ENCODE results near the gene TNN.

Gene TNN

DNA sequence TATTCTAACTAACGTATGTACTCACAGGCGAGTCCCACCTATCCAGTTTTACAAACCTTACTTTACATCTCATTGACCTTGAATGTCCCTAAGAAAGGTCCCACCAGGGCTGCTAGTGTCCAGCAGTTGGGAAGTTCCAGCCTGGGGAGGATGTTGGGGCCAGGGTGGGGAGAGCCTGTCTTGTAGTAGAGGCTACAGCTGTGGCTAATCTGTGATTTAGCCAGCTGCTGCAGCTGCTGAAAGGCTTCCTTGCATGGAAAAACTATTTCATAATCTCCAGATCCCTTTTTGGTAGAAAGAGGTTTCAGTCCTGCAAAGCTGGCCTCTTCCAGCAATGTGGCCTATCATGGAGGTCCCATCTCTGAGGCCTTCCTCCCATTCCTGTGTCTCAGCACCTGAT, 23.1 kb downstream of the TNN start:
- no peak overlapping the region for H2AFZ ChIP-seq (ENCODE audit: low read depth, low read length)
- no peak overlapping the region for H3K27ac ChIP-seq (ENCODE audit: low read length)
- no peak overlapping the region for H3K4me2 ChIP-seq (ENCODE audit: low read length)
- no peak overlapping the region for H3K9ac ChIP-seq (ENCODE audit: low read length)
- no peaks in the 10 kb centered on the region for H3K9me3 ChIP-seq (ENCODE audit: insufficient read depth, low read length)
- no peaks in the 10 kb centered on the region for H3K36me3 ChIP-seq (replicated peaks; ENCODE audit: low read depth, low read length)
- H3K4me1 ChIP-seq (ENCODE audit: low read length) = no peaks in the 10 kb centered on the region
- TF ChIP-seq EZH2phosphoT487 (IDR thresholded peaks at IDR 0.05; ENCODE audit: low read depth) = no peak
- TF ChIP-seq, protein P1, sequence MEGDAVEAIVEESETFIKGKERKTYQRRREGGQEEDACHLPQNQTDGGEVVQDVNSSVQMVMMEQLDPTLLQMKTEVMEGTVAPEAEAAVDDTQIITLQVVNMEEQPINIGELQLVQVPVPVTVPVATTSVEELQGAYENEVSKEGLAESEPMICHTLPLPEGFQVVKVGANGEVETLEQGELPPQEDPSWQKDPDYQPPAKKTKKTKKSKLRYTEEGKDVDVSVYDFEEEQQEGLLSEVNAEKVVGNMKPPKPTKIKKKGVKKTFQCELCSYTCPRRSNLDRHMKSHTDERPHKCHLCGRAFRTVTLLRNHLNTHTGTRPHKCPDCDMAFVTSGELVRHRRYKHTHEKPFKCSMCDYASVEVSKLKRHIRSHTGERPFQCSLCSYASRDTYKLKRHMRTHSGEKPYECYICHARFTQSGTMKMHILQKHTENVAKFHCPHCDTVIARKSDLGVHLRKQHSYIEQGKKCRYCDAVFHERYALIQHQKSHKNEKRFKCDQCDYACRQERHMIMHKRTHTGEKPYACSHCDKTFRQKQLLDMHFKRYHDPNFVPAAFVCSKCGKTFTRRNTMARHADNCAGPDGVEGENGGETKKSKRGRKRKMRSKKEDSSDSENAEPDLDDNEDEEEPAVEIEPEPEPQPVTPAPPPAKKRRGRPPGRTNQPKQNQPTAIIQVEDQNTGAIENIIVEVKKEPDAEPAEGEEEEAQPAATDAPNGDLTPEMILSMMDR (IDR thresholded peaks at IDR 0.05; ENCODE audit: low read depth, low read length) = no peak
- H3K4me3 ChIP-seq (ENCODE audit: low read length) = no peak overlapping the region
- H3K27me3 ChIP-seq (ENCODE audit: low read depth, low read length) = peaks cover 17% of the 10 kb centered on the region; the same call in 1 of the 2 replicates
- H4K20me1 ChIP-seq (ENCODE audit: insufficient read depth, low read length) = no peaks in the 10 kb centered on the region
- no peaks in the 10 kb centered on the region for H3K79me2 ChIP-seq (ENCODE audit: low read length)

DNA sequence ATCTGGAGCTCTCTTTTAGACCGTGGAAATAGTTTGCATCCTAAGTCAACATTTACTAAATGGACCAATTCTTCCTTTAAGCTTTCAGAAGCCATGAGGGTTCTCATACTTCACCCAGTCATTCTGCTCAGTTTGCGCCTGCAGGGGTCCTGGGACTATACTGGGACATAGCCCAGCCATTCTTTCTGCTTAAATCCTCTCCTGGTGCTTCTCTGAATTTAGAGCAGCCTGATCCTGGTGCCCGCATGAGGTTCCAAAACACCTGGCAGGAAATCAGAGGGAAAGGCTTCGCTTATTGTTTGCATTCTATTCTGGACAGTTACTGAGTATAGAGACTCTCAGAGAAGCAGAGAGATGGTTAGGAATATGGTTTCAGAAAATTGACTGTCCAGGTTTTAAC, 27.0 kb downstream of the TNN start:
- H3K27me3 ChIP-seq (ENCODE audit: low read depth, low read length) = peaks cover 22% of the 10 kb centered on the region
- no peaks in the 10 kb centered on the region for H3K36me3 ChIP-seq (replicated peaks; ENCODE audit: low read depth, low read length)
- H4K20me1 ChIP-seq (ENCODE audit: insufficient read depth, low read length) = no peaks in the 10 kb centered on the region
- no peak overlapping the region for H3K4me2 ChIP-seq (ENCODE audit: low read length)
- no peaks in the 10 kb centered on the region for H3K4me1 ChIP-seq (ENCODE audit: low read length)
- no peaks in the 10 kb centered on the region for H3K9me3 ChIP-seq (ENCODE audit: insufficient read depth, low read length)
- H3K4me3 ChIP-seq (ENCODE audit: low read length) = no peak overlapping the region
- H3K9ac ChIP-seq (ENCODE audit: low read length) = no peak overlapping the region
- H3K27ac ChIP-seq (ENCODE audit: low read length) = no peak overlapping the region
- no peak overlapping the region for H2AFZ ChIP-seq (ENCODE audit: low read depth, low read length)
- TF ChIP-seq, protein P1 (IDR thresholded peaks at IDR 0.05; ENCODE audit: low read depth, low read length) = no peak
- TF ChIP-seq EZH2phosphoT487 (IDR thresholded peaks at IDR 0.05; ENCODE audit: low read depth) = no peak
- no peaks in the 10 kb centered on the region for H3K79me2 ChIP-seq (ENCODE audit: low read length)

DNA sequence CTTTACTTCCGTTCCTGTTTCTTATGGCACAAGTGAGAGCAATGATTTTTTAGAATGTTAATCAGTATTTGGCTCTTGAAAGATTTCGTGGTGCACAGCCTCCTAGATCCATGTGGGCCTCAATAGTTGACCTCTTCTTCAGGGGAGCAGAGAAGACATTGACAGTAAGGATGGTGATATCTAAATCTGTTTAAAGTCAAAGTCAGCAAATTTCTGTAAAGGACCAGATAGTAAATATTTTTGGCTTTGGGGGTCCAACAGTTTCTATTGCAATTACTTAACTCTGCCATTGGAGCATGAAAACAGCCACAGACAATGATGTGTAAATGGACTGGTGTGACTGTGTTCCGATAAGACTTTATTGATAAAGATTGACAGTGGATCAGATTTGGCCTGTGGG, 27.4 kb downstream of the TNN start:
- H3K27ac ChIP-seq (ENCODE audit: low read length) = no peak overlapping the region
- no peak overlapping the region for H3K4me3 ChIP-seq (ENCODE audit: low read length)
- TF ChIP-seq, protein P1 (IDR thresholded peaks at IDR 0.05; ENCODE audit: low read depth, low read length) = no peak
- no peak for TF ChIP-seq EZH2phosphoT487 (IDR thresholded peaks at IDR 0.05; ENCODE audit: low read depth)
- peaks cover 22% of the 10 kb centered on the region for H3K27me3 ChIP-seq (ENCODE audit: low read depth, low read length)
- H3K9ac ChIP-seq (ENCODE audit: low read length) = no peak overlapping the region
- H3K4me2 ChIP-seq (ENCODE audit: low read length) = no peak overlapping the region
- no peak overlapping the region for H2AFZ ChIP-seq (ENCODE audit: low read depth, low read length)
- H3K36me3 ChIP-seq (replicated peaks; ENCODE audit: low read depth, low read length) = no peaks in the 10 kb centered on the region
- no peaks in the 10 kb centered on the region for H3K79me2 ChIP-seq (ENCODE audit: low read length)
- no peaks in the 10 kb centered on the region for H4K20me1 ChIP-seq (ENCODE audit: insufficient read depth, low read length)
- H3K9me3 ChIP-seq (ENCODE audit: insufficient read depth, low read length) = no peaks in the 10 kb centered on the region
- H3K4me1 ChIP-seq (ENCODE audit: low read length) = no peaks in the 10 kb centered on the region

DNA sequence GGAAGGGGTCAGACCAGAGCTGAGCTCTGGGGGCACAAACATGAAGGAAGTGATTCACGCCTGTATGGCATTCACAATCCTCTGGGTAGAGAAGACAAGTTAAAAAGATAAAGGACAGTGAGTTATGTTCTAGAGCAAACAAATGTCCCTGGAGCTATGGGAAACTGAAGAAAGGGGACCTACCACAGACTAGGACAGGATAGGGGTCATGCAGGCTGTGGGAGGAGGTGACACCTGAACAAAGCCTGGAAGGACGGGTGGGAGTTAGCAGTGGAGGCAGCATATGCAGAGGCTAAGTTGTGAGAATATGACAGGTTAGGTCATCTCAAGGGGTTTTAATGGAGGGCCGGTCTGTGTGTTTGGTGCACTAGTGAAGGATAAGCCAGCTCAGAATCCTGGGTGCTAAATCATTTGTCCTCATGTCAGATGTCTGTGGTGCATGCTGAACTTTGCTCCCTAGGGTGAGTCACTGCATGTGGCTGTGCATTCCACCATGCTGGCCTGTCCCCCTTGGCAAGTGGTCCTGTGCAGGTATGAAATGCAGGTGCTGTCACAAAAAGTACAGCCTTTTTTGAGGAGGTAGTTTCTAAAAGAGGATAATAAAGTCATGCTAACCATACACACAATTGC, 28.5 kb downstream of the TNN start:
- Histone ChIP-seq H3K27me3 (ENCODE audit: low read depth, low read length) (peaks cover 22% of the 10 kb centered on the region), H2AFZ (ENCODE audit: low read depth, low read length) (no peak overlapping the region), H3K4me1 (ENCODE audit: low read length) (no peaks in the 10 kb centered on the region), H3K9ac (ENCODE audit: low read length) (no peak overlapping the region), H4K20me1 (ENCODE audit: insufficient read depth, low read length) (no peaks in the 10 kb centered on the region), H3K4me2 (ENCODE audit: low read length) (no peak overlapping the region), H3K36me3 (replicated peaks; ENCODE audit: low read depth, low read length) (no peaks in the 10 kb centered on the region), H3K4me3 (ENCODE audit: low read length) (no peak overlapping the region), H3K27ac (ENCODE audit: low read length) (no peak overlapping the region), H3K9me3 (ENCODE audit: insufficient read depth, low read length) (no peaks in the 10 kb centered on the region), H3K79me2 (ENCODE audit: low read length) (no peaks in the 10 kb centered on the region)
- no peak for TF ChIP-seq EZH2phosphoT487 (IDR thresholded peaks at IDR 0.05; ENCODE audit: low read depth)
- TF ChIP-seq, protein P1 (IDR thresholded peaks at IDR 0.05; ENCODE audit: low read depth, low read length) = no peak

All from OCI-LY3 (cell line).